ENCODE results near the gene CLEC16A.
"Not testable (repeated sequence)": the region's sequence is repeated elsewhere in the genome, so short reads cannot be mapped to it uniquely, and the experiment has no call there.

Gene CLEC16A

GRCh38 chr16:11205754-11206581, 261.6 kb downstream of the CLEC16A start:
- intact Hi-C loops (cut with DNase I): no loop called here
- DNase-seq: no peak

GRCh38 chr16:11207646-11208045, 263.3 kb downstream of the CLEC16A start:
- intact Hi-C loops (cut with DNase I): no loop called here
- no peak for DNase-seq

GRCh38 chr16:11208916-11209665, 264.7 kb downstream of the CLEC16A start:
- DNase-seq: no peak
- intact Hi-C loops (cut with DNase I): no loop called here

- no peak for DNase-seq
- intact Hi-C loops (cut with DNase I): no loop called here
Observed at GRCh38 chr16:11210260-11210659, 265.9 kb downstream of the CLEC16A start.

- intact Hi-C loops (cut with DNase I): no loop called here
Observed at GRCh38 chr16:11211061-11211976, 267.0 kb downstream of the CLEC16A start.

GRCh38 chr16:11211977-11212797, 267.8 kb downstream of the CLEC16A start:
- intact Hi-C loops (cut with DNase I): no loop called here
- DNase-seq: no peak

More at GRCh38 chr16:11211061-11211976, 267.0 kb downstream of the CLEC16A start:
- no peak for DNase-seq

GRCh38 chr16:11212798-11213196, 268.4 kb downstream of the CLEC16A start:
- intact Hi-C loops (cut with DNase I): no loop called here
- no peak for DNase-seq

- no peak for DNase-seq
- intact Hi-C loops (cut with DNase I): no loop called here
Observed at GRCh38 chr16:11213373-11213772, 269.0 kb downstream of the CLEC16A start.

GRCh38 chr16:11213799-11214198, 269.4 kb downstream of the CLEC16A start:
- intact Hi-C loops (cut with DNase I): no loop called here
- DNase-seq: no peak

- DNase-seq: no peak
- intact Hi-C loops (cut with DNase I): no loop called here
Observed at GRCh38 chr16:11215935-11216556, 271.7 kb downstream of the CLEC16A start.

- intact Hi-C loops (cut with DNase I): no loop called here
- no peak for DNase-seq
Observed at GRCh38 chr16:11217651-11218603, 273.6 kb downstream of the CLEC16A start.

GRCh38 chr16:11218604-11218962, 274.2 kb downstream of the CLEC16A start:
- DNase-seq: no peak
- intact Hi-C loops (cut with DNase I): no loop called here

- no peak for DNase-seq
- intact Hi-C loops (cut with DNase I): no loop called here
Observed at GRCh38 chr16:11219178-11219577, 274.8 kb downstream of the CLEC16A start.

GRCh38 chr16:11220507-11220906, 276.1 kb downstream of the CLEC16A start:
- DNase-seq; intact Hi-C loops (cut with DNase I): not testable (repeated sequence)

- peak in 33 of 42 donors; percentile 6 to 82 (median 34) for DNase-seq
Observed at GRCh38 chr16:11224096-11224893, 279.9 kb downstream of the CLEC16A start.

More at GRCh38 chr16:11224096-11224893, 279.9 kb downstream of the CLEC16A start:
- intact Hi-C loops (cut with DNase I): no loop called here

Data from head of caudate nucleus (tissue), 42 donors.